Esophagus (tissue), 2 donors: ENCODE results near the gene PTMA. TPM values are rescaled to one million over a fixed set of nuclear protein-coding genes. Genes with fewer than 3 reads are reported as not detected.

Experiments
- H3K27ac ChIP-seq, 2 donors: one replicate each; pipeline ENCODE4 v1.5.1; 2013; ENCODE audit warnings: low read depth in 2 of 2, mild to moderate bottlenecking in 2 of 2, inconsistent platforms in 1 of 2, low read length in 1 of 2, moderate library complexity in 1 of 2
- H3K27me3 ChIP-seq, 2 donors: one replicate each; pipeline ENCODE4 v1.6.1; 2013; ENCODE audit warnings: low read length in 2 of 2, control low read depth in 1 of 2, mild to moderate bottlenecking in 1 of 2; ENCODE audit not compliant: insufficient read depth in 2 of 2, control insufficient read depth in 1 of 2
- H3K36me3 ChIP-seq, 2 donors: one replicate each; pipeline ENCODE4 v1.6.1; 2013; ENCODE audit warnings: low read length in 1 of 2; ENCODE audit not compliant: control insufficient read depth in 2 of 2, insufficient read depth in 2 of 2
- H3K4me1 ChIP-seq, 2 donors: one replicate each; pipeline ENCODE4 v1.6.1; 2013; ENCODE audit warnings: low read length in 1 of 2; ENCODE audit not compliant: control insufficient read depth in 2 of 2, insufficient read depth in 2 of 2
- H3K4me3 ChIP-seq, 2 donors: one replicate each; pipeline ENCODE4 v1.5.1; 2013; ENCODE audit warnings: low read length in 2 of 2, mild to moderate bottlenecking in 2 of 2, low read depth in 1 of 2, moderate library complexity in 1 of 2
- H3K9me3 ChIP-seq, 2 donors: one replicate each; pipeline ENCODE4 v1.6.1; 2013; ENCODE audit warnings: mild to moderate bottlenecking in 2 of 2, low read depth in 1 of 2, low read length in 1 of 2, moderate library complexity in 1 of 2; ENCODE audit not compliant: control insufficient read depth in 2 of 2, insufficient read depth in 1 of 2
- WGBS, 2 donors: extraction: QIAGEN DNeasy Blood & Tissue Kit; methylation state at CpG; one replicate each; pipeline ENCODE4 v1.1.7; 2013; 5-methylcytosine and 5-hydroxymethylcytosine counted together
- polyA plus RNA-seq, 2 donors: library from polyadenylated mRNA; stranded (reverse); fragments of 200-250 nt; gene quantifications; one replicate each; pipeline ENCODE4 v1.2.3, GENCODE V29; 2013
- donor health status: healthy with polysubstance abuse.
- donor health status: Bipolar disorder and iron deficiency.

The PTMA gene
- polyA plus RNA-seq, 2 donors: 1,139 to 1,606 TPM

- Histone ChIP-seq H3K4me3 (no peak overlapping the region), H3K27ac (no peak overlapping the region), H3K4me1 (peaks cover 2 to 4% of the 10 kb centered on the region in 2 donors), H3K27me3 (no peaks in the 10 kb centered on the region), H3K9me3 (no peaks in the 10 kb centered on the region), H3K36me3 (no peaks in the 10 kb centered on the region)
- 74 to 76% methylated on average over 22 of the region's 22 CpGs for WGBS, 2 donors
These were observed 23.8 kb upstream of the PTMA start for GRCh38 chr2:231684314-231685223.

- no peak overlapping the region for H3K27ac ChIP-seq
- H3K27me3 ChIP-seq: no peaks in the 10 kb centered on the region
- 65 to 75% methylated on average over 20 of the region's 20 CpGs for WGBS, 2 donors
- H3K9me3 ChIP-seq: no peaks in the 10 kb centered on the region
- peaks cover 2% of the 10 kb centered on the region in 2 donors for H3K4me1 ChIP-seq
- H3K36me3 ChIP-seq: no peaks in the 10 kb centered on the region
- H3K4me3 ChIP-seq: no peak overlapping the region
These were observed 22.8 kb upstream of the PTMA start for GRCh38 chr2:231685349-231686191.

GRCh38 chr2:231686192-231687100, 21.9 kb upstream of the PTMA start:
- Histone ChIP-seq H3K36me3 (no peaks in the 10 kb centered on the region), H3K4me1 (peaks cover 2% of the 10 kb centered on the region in 2 donors), H3K27me3 (no peaks in the 10 kb centered on the region), H3K27ac (no peak overlapping the region), H3K9me3 (no peaks in the 10 kb centered on the region), H3K4me3 (no peak overlapping the region)
- WGBS, 2 donors: 89 to 91% methylated on average over 11 of the region's 11 CpGs

GRCh38 chr2:231687133-231687852, 21.0 kb upstream of the PTMA start:
- Histone ChIP-seq H3K4me1 (peaks cover 2% of the 10 kb centered on the region in 2 donors), H3K27me3 (no peaks in the 10 kb centered on the region), H3K9me3 (no peaks in the 10 kb centered on the region), H3K36me3 (no peaks in the 10 kb centered on the region), H3K27ac (no peak overlapping the region), H3K4me3 (no peak overlapping the region)
- 42 to 49% methylated on average over 14 of the region's 14 CpGs for WGBS, 2 donors

- Histone ChIP-seq H3K36me3 (no peaks in the 10 kb centered on the region), H3K4me1 (peaks cover under 1 to 7% of the 10 kb centered on the region in 2 donors), H3K4me3 (no peak overlapping the region), H3K9me3 (no peaks in the 10 kb centered on the region), H3K27me3 (no peaks in the 10 kb centered on the region), H3K27ac (no peak overlapping the region)
- WGBS, 2 donors: 96 to 97% methylated on average over 4 of the region's 4 CpGs
These were observed 20.4 kb upstream of the PTMA start for GRCh38 chr2:231687961-231688360.

- 89 to 90% methylated on average over 14 to 17 of the region's 17 CpGs for WGBS, 2 donors
- Histone ChIP-seq H3K9me3 (no peaks in the 10 kb centered on the region), H3K27ac (no peak overlapping the region), H3K4me1 (peaks cover 3 to 10% of the 10 kb centered on the region in 2 donors), H3K36me3 (no peaks in the 10 kb centered on the region), H3K27me3 (no peaks in the 10 kb centered on the region), H3K4me3 (no peak overlapping the region)
These were observed 19.6 kb upstream of the PTMA start for GRCh38 chr2:231688719-231689118.

GRCh38 chr2:231689124-231689893, 19.0 kb upstream of the PTMA start:
- no peak overlapping the region for H3K4me3 ChIP-seq
- peaks cover 3 to 10% of the 10 kb centered on the region in 2 donors for H3K4me1 ChIP-seq
- no peaks in the 10 kb centered on the region for H3K9me3 ChIP-seq
- 81 to 82% methylated on average over 15 of the region's 15 CpGs for WGBS, 2 donors
- H3K27ac ChIP-seq: no peak overlapping the region
- H3K27me3 ChIP-seq: no peaks in the 10 kb centered on the region
- H3K36me3 ChIP-seq: no peaks in the 10 kb centered on the region

GRCh38 chr2:231691251-231691772, 17.0 kb upstream of the PTMA start:
- Histone ChIP-seq H3K36me3 (no peaks in the 10 kb centered on the region), H3K27ac (no peak overlapping the region), H3K9me3 (no peaks in the 10 kb centered on the region), H3K4me1 (peaks cover 3 to 10% of the 10 kb centered on the region in 2 donors), H3K4me3 (no peak overlapping the region), H3K27me3 (no peaks in the 10 kb centered on the region)
- WGBS, 2 donors: 61 to 70% methylated on average over 9 of the region's 9 CpGs
